Fibroblast of lung (primary cell): ENCODE results near the gene POC1B.

Experiments
- EZH2 ChIP-seq: IDR thresholded peaks from 2 replicates; pipeline ENCODE4 v1.5.1; 2012; ENCODE audit warnings: low read length, control low read depth, mild to moderate bottlenecking; ENCODE audit errors: missing control alignments
- TF ChIP-seq, protein P1 (sequence below), 2 donors: IDR thresholded peaks in 1 of 2; conservative IDR thresholded peaks in 1 of 2; 1 replicate in 1 of 2; 2 replicates in 1 of 2; pipeline ENCODE4 v1.5.1; 2011 to 2012; ENCODE audit warnings: low read length in 2 of 2, control low read depth in 1 of 2, inconsistent platforms in 1 of 2, low read depth in 1 of 2, mild to moderate bottlenecking in 1 of 2

DNA sequence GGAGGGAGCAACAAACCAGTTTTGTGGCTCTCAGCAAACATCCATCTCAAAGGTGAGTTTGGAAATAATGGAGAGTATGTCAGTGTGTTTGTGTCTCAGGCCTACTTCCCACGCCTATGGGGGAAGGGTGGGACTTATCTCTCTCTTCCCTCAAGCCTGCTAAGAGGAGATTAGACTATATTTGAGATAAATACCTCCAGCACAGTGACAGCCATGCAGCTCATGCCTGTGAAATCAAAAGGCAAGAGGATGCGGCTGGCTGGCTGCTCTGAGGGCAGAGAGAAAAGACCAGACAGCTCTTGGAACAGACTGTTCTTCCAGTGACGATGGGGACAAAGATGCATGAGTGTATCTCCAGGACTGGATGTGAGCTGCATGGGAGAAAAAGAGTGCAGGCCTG lies 14.7 kb upstream of the POC1B start:
- TF ChIP-seq, protein P1, sequence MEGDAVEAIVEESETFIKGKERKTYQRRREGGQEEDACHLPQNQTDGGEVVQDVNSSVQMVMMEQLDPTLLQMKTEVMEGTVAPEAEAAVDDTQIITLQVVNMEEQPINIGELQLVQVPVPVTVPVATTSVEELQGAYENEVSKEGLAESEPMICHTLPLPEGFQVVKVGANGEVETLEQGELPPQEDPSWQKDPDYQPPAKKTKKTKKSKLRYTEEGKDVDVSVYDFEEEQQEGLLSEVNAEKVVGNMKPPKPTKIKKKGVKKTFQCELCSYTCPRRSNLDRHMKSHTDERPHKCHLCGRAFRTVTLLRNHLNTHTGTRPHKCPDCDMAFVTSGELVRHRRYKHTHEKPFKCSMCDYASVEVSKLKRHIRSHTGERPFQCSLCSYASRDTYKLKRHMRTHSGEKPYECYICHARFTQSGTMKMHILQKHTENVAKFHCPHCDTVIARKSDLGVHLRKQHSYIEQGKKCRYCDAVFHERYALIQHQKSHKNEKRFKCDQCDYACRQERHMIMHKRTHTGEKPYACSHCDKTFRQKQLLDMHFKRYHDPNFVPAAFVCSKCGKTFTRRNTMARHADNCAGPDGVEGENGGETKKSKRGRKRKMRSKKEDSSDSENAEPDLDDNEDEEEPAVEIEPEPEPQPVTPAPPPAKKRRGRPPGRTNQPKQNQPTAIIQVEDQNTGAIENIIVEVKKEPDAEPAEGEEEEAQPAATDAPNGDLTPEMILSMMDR (conservative IDR thresholded peaks at IDR 0.05 in 1 of 2, IDR thresholded peaks at IDR 0.05 in 1 of 2; ENCODE audit: low read depth in 1 of 2, low read length in 2 of 2), result no peak
- TF ChIP-seq EZH2, result no peak
